HepG2 (cell line): Measurements from ENCODE around the gene MAPRE3. TPM values are rescaled to one million over a fixed set of nuclear protein-coding genes. Genes with fewer than 3 reads are reported as not detected.

Source experiments
- AHR ChIP-seq: IDR thresholded peaks from 2 replicates; pipeline ENCODE4 v1.6.1; 2018; ENCODE audit warnings: missing genetic modification reagents, missing compliant biosample characterization
- CEBPZ ChIP-seq: IDR thresholded peaks from 2 replicates; pipeline ENCODE4 v1.6.1; 2012; ENCODE audit warnings: low read length, improper control_type of control experiment
- CERS6 ChIP-seq: sonication (generic); formaldehyde crosslinking; IDR thresholded peaks from 2 replicates; pipeline ENCODE4 v1.5.0; 2020; ENCODE audit warnings: missing genetic modification reagents
- CREB1 ChIP-seq, 2 experiments: fragments of 450-650 bp in 1 of 2; IDR thresholded peaks; 2 replicates each; pipeline ENCODE4 v1.6.1; 2016 to 2017; ENCODE audit warnings: control low read depth in 1 of 2, mild to moderate bottlenecking in 1 of 2, missing compliant biosample characterization in 1 of 2, missing genetic modification characterization in 1 of 2
- HNRNPUL1 ChIP-seq: fragments of 200-400 bp; formaldehyde crosslinking; IDR thresholded peaks from 2 replicates; pipeline ENCODE4 v1.6.1; 2017; ENCODE audit warnings: low read depth, mild to moderate bottlenecking, low read length, moderate library complexity
- IKZF5 ChIP-seq: IDR thresholded peaks from 2 replicates; pipeline ENCODE4 v1.6.1; 2018; ENCODE audit warnings: missing genetic modification reagents, mild to moderate bottlenecking, missing compliant biosample characterization
- RFX1 ChIP-seq: fragments of 450-650 bp; IDR thresholded peaks from 2 replicates; pipeline ENCODE4 v1.6.1; 2017
- ZNF318 ChIP-seq: sonication (generic); formaldehyde crosslinking; IDR thresholded peaks from 2 replicates; pipeline ENCODE4 v1.4.0; 2020; ENCODE audit warnings: mild to moderate bottlenecking, missing genetic modification reagents
- ZNF574 ChIP-seq: sonication (generic); formaldehyde crosslinking; IDR thresholded peaks from 2 replicates; pipeline ENCODE4 v1.4.0; 2020; ENCODE audit warnings: missing genetic modification reagents
- polyA plus RNA-seq, 8 experiments: library from polyadenylated mRNA; depleted of rRNA in 3 of 8; stranded (reverse) in 7 of 8; unstranded in 1 of 8; fragments of >200 nt; fragmentation: Illumina TruSeq in 4 of 8; extraction: Trizol in 4 of 8; gene quantifications; 2 replicates each; pipeline versions ENCODE4 v1.2.1 to v1.2.3, GENCODE V29; 2011 to 2016; ENCODE audit warnings: low read depth in 4 of 8, missing spikeins in 1 of 8, mixed read lengths in 1 of 8; ENCODE audit not compliant: insufficient read depth in 1 of 8
- total RNA-seq, 5 experiments: library from RNA; depleted of rRNA; stranded (reverse); fragments of >200 nt; fragmentation: Illumina TruSeq; extraction: Trizol; gene quantifications; 2 replicates each; pipeline ENCODE4 v1.2.3, GENCODE V29; 2016; ENCODE audit warnings: low read depth in 1 of 5

Gene MAPRE3
- total and polyA plus RNA-seq, 2 of the 13 experiments (the other 11 are each of a cell fraction or from before 2014, with no cell fraction given), result 0.31 to 0.91 TPM

GRCh38 chr2:27050996-27051901 lies 80.8 kb downstream of the MAPRE3 start, which contains the start of gene AGBL5 (continued):
- TF ChIP-seq CERS6 (0 out of 2 replicates have a peak, but pooled peaks have one; percentile 23), CREB1 (IDR thresholded peaks at IDR 0.05) (0 out of 2 replicates have a peak, but pooled peaks have one; percentile 20), CREB1 (CRISPR knock-in tag; IDR thresholded peaks at IDR 0.05) (no peak; the same call in none of the 2 replicates), ZNF574 (CRISPR knock-in tag) (peak; percentile 94), CEBPZ (no peak), HNRNPUL1 (no peak), AHR (CRISPR knock-in tag) (peak; percentile 90), ZNF318 (CRISPR knock-in tag) (peak; percentile 87; the same call in 1 of the 2 replicates), RFX1 (peak; percentile 56), IKZF5 (CRISPR knock-in tag) (peak; percentile 94)
